GM12878 (cell line): Measurements from ENCODE around the gene AGBL3. TPM values are rescaled to one million over a fixed set of nuclear protein-coding genes. Genes with fewer than 3 reads are reported as not detected.

Source experiments
- HDGF ChIP-seq: fragments of 450-650 bp; IDR thresholded peaks from 2 replicates; pipeline ENCODE4 v1.6.1; 2016; ENCODE audit warnings: antibody characterized with exemption
- IRF5 ChIP-seq: fragments of 450-650 bp; IDR thresholded peaks from 2 replicates; pipeline ENCODE4 v1.6.1; 2017; ENCODE audit warnings: borderline replicate concordance
- KLF5 ChIP-seq: fragments of 450-650 bp; IDR thresholded peaks from 2 replicates; pipeline ENCODE4 v1.6.1; 2014; ENCODE audit warnings: mild to moderate bottlenecking; ENCODE audit not compliant: partially characterized antibody
- MEF2B ChIP-seq: fragments of 450-650 bp; IDR thresholded peaks from 2 replicates; pipeline ENCODE4 v1.6.1; 2018; ENCODE audit warnings: mild to moderate bottlenecking, moderate library complexity; ENCODE audit not compliant: partially characterized antibody, poor library complexity, severe bottlenecking
- NFYB ChIP-seq: IDR thresholded peaks from 2 replicates; pipeline ENCODE4 v1.6.1; 2011; ENCODE audit warnings: low read depth, mild to moderate bottlenecking, low read length, improper control_type of control experiment, moderate library complexity; ENCODE audit not compliant: insufficient read depth
- NR2F1 ChIP-seq: fragments of 450-650 bp; conservative IDR thresholded peaks from 2 replicates; pipeline ENCODE4 v1.6.1; 2017; ENCODE audit warnings: mild to moderate bottlenecking
- RAD21 ChIP-seq: IDR thresholded peaks from 2 replicates; pipeline ENCODE4 v1.6.1; 2011; ENCODE audit warnings: mild to moderate bottlenecking, low read depth, low read length, moderate library complexity; ENCODE audit not compliant: insufficient read depth
- RB1 ChIP-seq: fragments of 450-650 bp; formaldehyde crosslinking; IDR thresholded peaks from 2 replicates; pipeline ENCODE4 v1.6.1; 2017; ENCODE audit warnings: mild to moderate bottlenecking, borderline replicate concordance
- SMARCA5 ChIP-seq: fragments of 450-650 bp; IDR thresholded peaks from 2 replicates; pipeline ENCODE4 v1.6.1; 2017; ENCODE audit warnings: mild to moderate bottlenecking
- TAF1 ChIP-seq: IDR thresholded peaks from 2 replicates; pipeline ENCODE4 v1.6.1; 2011; ENCODE audit warnings: mild to moderate bottlenecking, low read depth, low read length, borderline replicate concordance
- TCF3 ChIP-seq: IDR thresholded peaks from 2 replicates; pipeline ENCODE4 v1.6.1; 2012; ENCODE audit warnings: low read depth, mild to moderate bottlenecking, low read length, borderline replicate concordance; ENCODE audit not compliant: insufficient read depth
- ZNF24 ChIP-seq: fragments of 450-650 bp; IDR thresholded peaks from 2 replicates; pipeline ENCODE4 v1.6.1; 2017; ENCODE audit warnings: antibody characterized with exemption, mild to moderate bottlenecking
- polyA plus RNA-seq, 11 experiments: library from polyadenylated mRNA; depleted of rRNA in 4 of 11; unstranded in 6 of 11; stranded (reverse) in 5 of 11; fragments of >200 nt; fragmentation: Nextera tagmentation in 4 of 11; fragmentation: Illumina TruSeq in 1 of 11; extraction: Ambion mirVana in 4 of 11; extraction: Trizol in 1 of 11; gene quantifications; 1 replicate in 1 of 11; 2 replicates in 10 of 11; pipeline versions ENCODE4 v1.2.1 to v1.2.3, GENCODE V29; 2011 to 2016; ENCODE audit warnings: inconsistent platforms in 2 of 11, missing spikeins in 2 of 11, low read depth in 1 of 11
- total RNA-seq, 4 experiments: library from RNA; depleted of rRNA in 3 of 4; stranded (reverse); fragments of >200 nt in 3 of 4; fragmentation: Illumina TruSeq in 1 of 4; extraction: Trizol in 1 of 4; gene quantifications; 2 replicates each; pipeline versions ENCODE4 v1.2.1 to v1.2.3, GENCODE V29; 2013 to 2021

AGBL3 gene
- total and polyA plus RNA-seq, 10 of the 15 experiments (the other 5 are each of a cell fraction or from before 2014, with no cell fraction given) = 0.82 to 12.4 (median 3.7) TPM

GRCh38 chr7:135169141-135169963 is 183.0 kb downstream of the AGBL3 start (continued):
- TF ChIP-seq IRF5 = no peak
- TF ChIP-seq RB1 = peak; percentile 42; the same call in 1 of the 2 replicates
- TF ChIP-seq TAF1 = peak; percentile 41
- TF ChIP-seq NFYB = peak; percentile 80
- no peak for TF ChIP-seq KLF5
- TF ChIP-seq ZNF24 = no peak
- peak; percentile 95 for TF ChIP-seq NR2F1
- TF ChIP-seq MEF2B = peak; percentile 15
- peak; percentile 66 for TF ChIP-seq RAD21
- TF ChIP-seq SMARCA5 = peak; percentile 95
- TF ChIP-seq HDGF = no peak
- TF ChIP-seq TCF3 = 0 out of 2 replicates have a peak, but pooled peaks have one; percentile 37
